ENCODE measurements around the gene HECTD4. TPM values are rescaled to one million over a fixed set of nuclear protein-coding genes. Genes with fewer than 3 reads are reported as not detected.

The HECTD4 gene
- total RNA-seq, 1 experiment from 2014 or later, result 24.6 TPM

- no peaks in the 10 kb centered on the region for H3K79me2 ChIP-seq (ENCODE audit: low read length)
- intact Hi-C loops (cut with micrococcal nuclease), result no loop called here
- ChIA-PET POLR2A (ENCODE audit: unreplicated experiment) (interaction anchor here (0.5 kb wide), 1 partner anchor 186 kb away, joined by 3 read pairs; no protein-coding TSS in a partner anchor), CTCF (no interaction called here)
- DNase-seq (no peak), ATAC-seq (no peak; the same call in 1 of the 2 replicates)
- TF ChIP-seq EZH2phosphoT487 (IDR thresholded peaks at IDR 0.05; ENCODE audit: borderline replicate concordance, low read length) (no peak), EZH2 (IDR thresholded peaks at IDR 0.05; ENCODE audit: low read length, unreplicated experiment) (no peak), CTCF (conservative IDR thresholded peaks at IDR 0.05; ENCODE audit: low read depth, low read length) (no peak)
- H3K27ac ChIP-seq (ENCODE audit: low read length), result no peak overlapping the region
- no peak overlapping the region for H3K4me2 ChIP-seq (ENCODE audit: low read length)
- H3K9me3 ChIP-seq (ENCODE audit: low read length), result no peaks in the 10 kb centered on the region
- no peak overlapping the region for H3K9ac ChIP-seq (ENCODE audit: low read length)
- H3F3A ChIP-seq (ENCODE audit: low read length, unreplicated experiment), result no peaks in the 10 kb centered on the region
- no peak overlapping the region for H3K4me3 ChIP-seq (ENCODE audit: low read length)
- H2AFZ ChIP-seq (ENCODE audit: low read length), result no peak overlapping the region
- no peaks in the 10 kb centered on the region for H4K20me1 ChIP-seq (ENCODE audit: low read length)
- H3K4me1 ChIP-seq (ENCODE audit: insufficient read depth, low read length), result no peaks in the 10 kb centered on the region
- no peaks in the 10 kb centered on the region for H3K27me3 ChIP-seq (ENCODE audit: low read length)
- peaks cover 5% of the 10 kb centered on the region; the same call in 1 of the 2 replicates for H3K36me3 ChIP-seq (ENCODE audit: low read depth, low read length)
- H3K9me2 ChIP-seq (replicated peaks; ENCODE audit: low read length), result no peaks in the 10 kb centered on the region
- no TSS peak for BruUV-seq (replicated peaks)
Observed at GRCh38 chr12:112219195-112219594, 163.0 kb downstream of the HECTD4 start.

- POLR2A ChIA-PET (ENCODE audit: unreplicated experiment), result no interaction called here
- DNase-seq, result no peak
- H3K36me3 ChIP-seq (ENCODE audit: low read depth, low read length), result peaks cover 5% of the 10 kb centered on the region; the same call in 1 of the 2 replicates
Observed at GRCh38 chr12:112218150-112218549, 164.1 kb downstream of the HECTD4 start.

More at GRCh38 chr12:112218150-112218549, 164.1 kb downstream of the HECTD4 start:
- no peak overlapping the region for H3K9ac ChIP-seq (ENCODE audit: low read length)
- H3K9me2 ChIP-seq (replicated peaks; ENCODE audit: low read length), result no peaks in the 10 kb centered on the region
- H2AFZ ChIP-seq (ENCODE audit: low read length), result no peak overlapping the region
- H3K9me3 ChIP-seq (ENCODE audit: low read length), result no peaks in the 10 kb centered on the region
- H3K4me3 ChIP-seq (ENCODE audit: low read length), result no peak overlapping the region
- TF ChIP-seq EZH2 (IDR thresholded peaks at IDR 0.05; ENCODE audit: low read length, unreplicated experiment), result no peak
- no peak for TF ChIP-seq CTCF (conservative IDR thresholded peaks at IDR 0.05; ENCODE audit: low read depth, low read length)
- no peak for TF ChIP-seq EZH2phosphoT487 (IDR thresholded peaks at IDR 0.05; ENCODE audit: borderline replicate concordance, low read length)
- H3F3A ChIP-seq (ENCODE audit: low read length, unreplicated experiment), result no peaks in the 10 kb centered on the region
- no peaks in the 10 kb centered on the region for H3K27me3 ChIP-seq (ENCODE audit: low read length)
- intact Hi-C loops (cut with micrococcal nuclease), result no loop called here
- BruUV-seq (replicated peaks), result no TSS peak
- H3K4me1 ChIP-seq (ENCODE audit: insufficient read depth, low read length), result no peaks in the 10 kb centered on the region
- no peaks in the 10 kb centered on the region for H4K20me1 ChIP-seq (ENCODE audit: low read length)
- H3K27ac ChIP-seq (ENCODE audit: low read length), result no peak overlapping the region
- no peak overlapping the region for H3K4me2 ChIP-seq (ENCODE audit: low read length)
- no peaks in the 10 kb centered on the region for H3K79me2 ChIP-seq (ENCODE audit: low read length)
- ATAC-seq, result no peak
- CTCF ChIA-PET, result no interaction called here

Data from PC-3 (cell line).